NCI-H2171 treated with DMSO at 0.1 percent for 48 hours (cell line): ENCODE measurements around the gene GALNTL6.
A peak's percentile ranks its signal among the peaks of the same experiment; 100 is the strongest.

ENCODE experiments used
- DNase-seq: peaks from one replicate; lab custom pipeline; 2025; lab: John Stamatoyannopoulos, UW

The GALNTL6 gene

GRCh38 chr4:172989984-172990820 lies 1177.0 kb downstream of the GALNTL6 start:
- DNase-seq = no peak

DNA sequence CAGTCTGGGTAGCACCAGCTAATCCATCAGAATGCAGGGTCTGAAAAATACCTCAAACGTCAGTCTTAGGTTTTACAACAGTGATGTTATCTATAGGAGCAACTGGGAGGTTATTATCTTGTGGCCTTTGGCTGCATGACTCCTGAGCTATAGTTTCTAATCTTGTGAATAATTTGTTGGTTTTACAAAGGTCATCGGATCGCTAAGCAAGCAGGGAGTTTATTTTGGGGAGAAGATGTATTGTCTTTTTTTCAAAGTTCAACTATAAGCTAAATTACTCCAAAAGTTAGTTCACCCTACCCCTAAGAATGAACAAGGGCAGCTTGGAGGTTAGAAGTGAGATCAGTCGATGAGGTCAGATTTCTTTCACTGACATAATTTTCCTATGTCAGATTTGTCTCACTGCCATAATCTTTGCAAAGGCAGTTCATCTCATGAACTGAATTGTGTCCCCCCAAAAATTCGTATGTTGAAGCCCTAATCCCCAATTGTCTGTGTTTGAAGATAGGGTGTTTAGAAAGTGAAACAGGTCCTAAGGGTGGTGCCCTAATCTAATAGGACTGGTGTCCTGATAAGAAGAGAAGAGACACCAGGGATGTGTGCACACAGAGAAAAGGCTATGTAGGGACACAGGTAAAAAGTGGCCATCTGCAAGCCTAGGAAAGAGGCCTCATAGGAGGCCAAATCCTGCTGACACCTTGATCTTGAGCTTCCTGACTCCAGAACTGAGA lies 1179.6 kb downstream of the GALNTL6 start:
- DNase-seq = no peak

DNA sequence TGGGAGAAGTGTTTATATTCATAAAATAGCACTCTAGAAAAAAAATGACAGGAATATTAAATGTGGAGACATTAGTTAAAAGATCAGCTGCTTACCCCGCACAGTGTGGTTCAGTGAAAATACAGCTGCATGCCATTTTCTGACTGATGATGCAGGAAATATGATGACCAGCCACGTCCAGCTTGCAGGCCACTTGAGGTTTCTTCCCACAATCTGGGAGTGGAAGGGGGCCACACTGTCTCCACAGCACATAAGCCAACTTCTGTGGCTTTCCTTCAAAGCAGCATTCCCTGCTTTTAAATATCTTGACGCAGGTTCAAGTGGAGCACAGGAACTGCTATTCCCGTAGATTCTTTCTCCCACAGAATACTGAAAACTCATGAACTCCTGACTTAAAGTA lies 1182.0 kb downstream of the GALNTL6 start:
- no peak for DNase-seq

DNA sequence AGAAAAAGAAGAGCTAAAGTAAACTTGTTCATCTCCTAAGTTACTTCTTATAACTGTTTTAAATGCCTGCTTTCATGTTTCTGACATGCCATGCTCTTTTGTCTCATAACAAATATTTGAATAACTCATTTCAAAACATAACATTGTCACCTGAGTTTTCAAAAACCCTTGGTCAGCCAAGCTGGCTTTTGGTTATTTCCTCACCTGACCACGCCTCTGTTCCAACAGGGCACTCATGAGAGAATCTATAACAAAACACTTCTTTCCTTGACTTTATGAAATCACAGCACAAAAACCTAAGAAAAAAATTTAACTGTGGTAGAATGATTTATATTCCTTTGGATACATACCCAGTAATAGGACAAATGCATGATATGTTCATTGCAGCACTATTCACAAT lies 1182.5 kb downstream of the GALNTL6 start:
- DNase-seq = no peak

DNA sequence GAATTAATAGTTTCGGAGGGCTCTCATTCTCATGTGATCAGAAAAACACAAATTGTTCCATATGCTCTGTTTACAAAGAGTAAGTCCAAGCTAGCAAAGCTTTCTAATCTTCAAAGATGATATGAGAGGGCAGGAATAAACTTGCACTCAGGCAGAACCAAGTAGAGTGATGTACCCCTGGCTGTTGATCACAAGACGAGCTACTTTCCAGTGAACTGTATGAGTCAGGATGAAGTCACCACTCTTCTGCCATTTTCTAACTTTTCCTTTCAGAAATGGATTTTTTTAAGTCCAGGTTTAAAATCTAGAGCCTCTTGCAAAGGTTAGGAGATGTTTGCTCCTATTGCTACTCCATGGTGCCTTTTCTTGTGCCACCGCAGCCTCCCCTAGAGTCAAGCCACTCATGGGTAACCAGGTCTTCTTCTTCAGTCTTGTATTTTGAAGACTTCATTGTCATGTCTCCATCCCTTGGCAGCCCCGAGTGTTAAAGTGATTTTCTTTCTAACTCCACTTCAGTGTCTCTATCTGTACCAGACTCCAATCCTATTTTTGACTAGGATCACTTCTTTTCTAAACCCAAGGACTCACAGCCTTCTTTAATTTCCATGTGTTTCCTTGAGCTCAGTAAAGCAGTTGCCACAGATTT lies 1183.5 kb downstream of the GALNTL6 start:
- no peak for DNase-seq

DNA sequence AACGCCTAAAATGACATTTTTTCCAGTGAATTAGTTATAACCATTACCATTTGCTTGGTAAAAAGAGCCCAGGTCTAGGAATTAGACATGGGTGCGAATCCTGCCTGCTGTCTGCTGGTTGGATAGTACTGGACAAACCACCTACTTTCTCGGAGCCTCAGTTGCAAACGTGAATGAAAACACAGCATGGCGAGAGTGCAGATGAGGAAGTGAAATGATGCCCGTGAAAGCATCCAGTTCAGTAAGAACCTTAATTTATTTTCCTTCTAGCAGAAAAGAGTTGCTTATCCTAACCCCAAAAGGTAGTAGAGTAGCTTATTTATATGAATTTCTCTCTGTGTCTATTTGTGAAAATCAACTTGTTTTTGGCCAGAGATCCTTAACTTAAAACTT lies 1184.0 kb downstream of the GALNTL6 start:
- DNase-seq = no peak

- no peak for DNase-seq
Observed at GRCh38 chr4:172997856-172998255, 1184.7 kb downstream of the GALNTL6 start.

GRCh38 chr4:172998527-172999469 lies 1185.6 kb downstream of the GALNTL6 start:
- peak; percentile 26 for DNase-seq

DNA sequence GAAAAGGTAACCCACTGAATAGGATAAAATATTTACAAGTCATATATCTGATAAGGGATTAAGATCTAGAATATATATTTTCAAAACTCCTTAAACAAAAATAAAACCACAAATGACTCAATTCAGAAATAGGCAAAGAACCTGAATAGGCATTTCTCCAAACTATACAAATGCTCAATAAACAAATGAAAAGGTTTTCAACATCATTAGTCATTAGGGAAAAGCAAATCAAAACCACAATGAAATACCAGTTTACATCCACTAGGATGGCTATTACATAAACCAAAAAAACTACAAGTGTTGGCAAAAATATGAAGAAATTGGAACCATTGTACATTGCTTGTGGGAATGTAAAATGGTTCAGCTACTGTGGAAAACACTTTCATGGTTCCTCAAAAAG lies 1188.4 kb downstream of the GALNTL6 start:
- no peak for DNase-seq

GRCh38 chr4:173002830-173003561 lies 1189.8 kb downstream of the GALNTL6 start:
- no peak for DNase-seq

DNA sequence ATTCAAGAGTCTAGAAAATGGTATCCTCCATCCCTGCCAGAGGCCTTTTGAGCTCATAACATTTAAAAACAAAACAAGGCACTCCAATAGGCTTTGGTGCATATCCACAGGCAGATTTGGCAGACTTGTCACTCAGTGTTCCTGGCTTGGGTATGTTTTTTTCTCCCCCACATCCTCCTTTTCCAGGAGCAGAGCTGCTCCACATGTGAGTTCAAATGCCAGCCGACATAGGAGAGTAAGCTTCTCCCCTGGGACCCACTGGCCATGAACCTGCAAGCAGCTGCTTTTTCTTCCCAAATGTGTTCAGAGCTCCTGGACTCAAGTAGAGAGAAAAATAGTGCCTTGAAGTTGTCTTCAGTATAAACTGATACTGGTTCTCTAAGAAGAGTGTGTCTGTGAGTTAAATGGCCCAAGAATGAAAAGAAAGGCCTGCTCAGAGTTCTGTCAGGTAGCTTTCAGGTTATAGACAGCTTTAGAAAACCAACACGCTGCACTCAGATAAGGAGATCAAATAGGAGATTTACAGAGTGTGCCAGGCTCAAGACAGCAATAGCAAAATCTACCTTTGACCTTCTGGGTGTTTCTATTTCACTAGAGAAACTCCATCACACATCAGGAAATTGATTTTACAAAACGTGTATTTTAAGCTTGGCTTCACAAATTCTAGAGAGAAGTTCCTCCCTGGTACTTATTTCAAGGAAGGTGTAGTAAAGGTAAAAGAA lies 1192.9 kb downstream of the GALNTL6 start:
- DNase-seq = peak; percentile 18

DNA sequence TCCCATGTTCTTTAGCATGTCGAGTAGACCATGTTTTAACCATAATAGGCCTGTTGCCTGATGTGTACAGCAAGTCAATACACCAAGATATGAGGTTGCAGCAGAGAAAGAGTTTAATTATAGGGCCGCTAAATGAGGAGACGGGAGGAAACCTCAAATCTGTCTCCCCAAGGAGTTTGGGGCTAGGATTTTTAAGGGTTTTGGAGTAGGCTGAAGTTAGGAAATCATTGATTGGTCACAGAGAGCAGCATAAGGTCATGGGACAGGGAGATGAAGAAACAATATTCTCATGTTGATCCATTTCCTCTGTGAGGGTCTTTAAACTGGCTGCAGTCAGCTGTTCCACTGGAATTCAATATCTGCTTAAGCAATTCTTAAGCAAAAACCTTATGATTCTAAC lies 1195.2 kb downstream of the GALNTL6 start:
- no peak for DNase-seq

GRCh38 chr4:173009129-173009823 lies 1196.1 kb downstream of the GALNTL6 start:
- DNase-seq = peak; percentile 18

DNA sequence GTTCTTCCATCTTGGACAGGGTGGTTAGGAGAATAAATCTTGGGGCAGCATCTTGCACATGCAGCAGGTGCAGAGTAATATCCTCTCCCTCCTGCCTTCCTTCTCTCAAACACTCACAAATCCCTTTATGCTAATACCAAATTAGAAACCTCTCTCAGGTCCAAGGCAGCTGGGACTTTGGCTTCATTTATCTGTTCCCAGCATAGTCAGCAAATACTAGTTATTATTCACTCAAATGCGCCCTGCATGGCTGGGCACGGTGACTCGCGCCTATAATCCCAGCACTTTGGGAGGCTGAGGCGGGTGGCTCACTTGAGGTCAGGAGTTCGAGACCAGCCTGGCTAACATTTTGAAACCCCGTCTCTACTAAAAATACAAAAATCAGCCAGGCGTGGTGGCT lies 1199.4 kb downstream of the GALNTL6 start:
- DNase-seq = no peak

- DNase-seq = peak; percentile 43
Observed at GRCh38 chr4:173013232-173013930, 1200.2 kb downstream of the GALNTL6 start.

- DNase-seq = no peak
Observed at GRCh38 chr4:173014113-173014558, 1200.9 kb downstream of the GALNTL6 start.

GRCh38 chr4:173014836-173015235 lies 1201.6 kb downstream of the GALNTL6 start:
- no peak for DNase-seq

GRCh38 chr4:173017802-173018201 lies 1204.6 kb downstream of the GALNTL6 start:
- DNase-seq = no peak

DNA sequence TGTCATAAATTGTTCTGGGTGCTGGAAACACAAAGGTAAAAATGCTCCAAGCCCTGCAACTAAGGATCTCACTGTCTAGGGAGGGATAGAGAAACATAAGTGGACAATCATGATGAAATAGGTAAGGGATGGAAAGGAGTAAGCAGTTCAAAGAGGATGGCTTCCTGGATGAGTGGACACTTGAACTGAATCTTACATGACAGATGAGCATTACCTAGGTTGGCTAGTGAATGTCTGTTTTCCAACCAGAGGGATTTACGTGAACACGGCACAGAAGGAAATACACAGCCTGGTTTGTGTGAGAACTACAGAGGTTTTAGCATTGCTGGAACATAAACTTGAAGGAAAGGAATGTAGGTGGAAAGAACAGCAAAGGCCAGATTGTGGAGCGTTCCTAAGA lies 1205.2 kb downstream of the GALNTL6 start:
- DNase-seq = no peak
